Liver (tissue), 6 donors: Measurements from ENCODE around the gene USP49. TPM values are rescaled to one million over a fixed set of nuclear protein-coding genes. Genes with fewer than 3 reads are reported as not detected.

Experiments used
- REST ChIP-seq: IDR thresholded peaks from 2 replicates; pipeline ENCODE4 v1.6.1; 2016; ENCODE audit warnings: antibody characterized with exemption, mild to moderate bottlenecking
- polyA plus RNA-seq, 2 donors: library from polyadenylated mRNA; stranded (reverse) in 1 of 2; unstranded in 1 of 2; fragments of 200-250 nt in 1 of 2; fragments of >200 nt in 1 of 2; fragmentation: Nextera tagmentation in 1 of 2; extraction: Ambion mirVana in 1 of 2; gene quantifications; one replicate each; pipeline versions ENCODE4 v1.2.1 to v1.2.3, GENCODE V29; 2013 to 2015
- small RNA-seq: library from RNA; depleted of rRNA; stranded (forward); fragments of <200 nt; gene quantifications from one replicate; pipeline ENCODE3, GENCODE V24; 2014
- total RNA-seq, 2 donors: library from RNA; depleted of rRNA; stranded (reverse); fragments of >200 nt; gene quantifications; one replicate each; pipeline ENCODE4 v1.2.3, GENCODE V29; 2014
- donor health status: healthy.
- donor health status: healthy.
- donor health status: healthy.

Gene USP49
- total and polyA plus RNA-seq, 4 donors = 0.33 to 3.4 (median 1.1) TPM

- no peak for TF ChIP-seq REST
Observed at GRCh38 chr6:41740366-41741162, 154.6 kb downstream of the USP49 start (continued).

Small RNA genes lying within 50 kb of the gene (small RNA-seq; reads per million reads assigned to genes)
- gene AL365205.2 (not detected), gene AL365205.3 (not detected), gene RF00019 (not detected), gene RF00393 (not detected)

Other genes with a start within 250 kb of the USP49 start
- 1 to 10 TPM; 1.1 to 6.2 TPM for gene TFEB, start 159.8 kb downstream of the USP49 start, total RNA-seq
- gene TFEB, start 159.8 kb downstream of the USP49 start, polyA plus RNA-seq = 1 to 10 TPM; 3.0 to 4.6 TPM
- not detected for gene PGC, start 148.0 kb downstream of the USP49 start, total RNA-seq
- under 1 TPM; 0.05 to 0.18 TPM for gene PGC, start 148.0 kb downstream of the USP49 start, polyA plus RNA-seq
- gene FRS3, start 115.5 kb downstream of the USP49 start, total RNA-seq = 1 to 10 TPM in 1 of 2 donors, under 1 TPM in 1; 0.42 to 1.3 TPM
- gene FRS3, start 115.5 kb downstream of the USP49 start, polyA plus RNA-seq = 1 to 10 TPM; 1.4 to 1.6 TPM
- 1 to 10 TPM in 1 of 2 donors, under 1 TPM in 1; 0.37 to 1.4 TPM for gene PRICKLE4, start 114.6 kb downstream of the USP49 start, total RNA-seq
- gene PRICKLE4, start 114.6 kb downstream of the USP49 start, polyA plus RNA-seq = under 1 TPM in 1 of 2 donors, not detected in 1; 0.98 TPM
- 10 to 100 TPM; 48.2 to 50.1 TPM for gene TOMM6, start 107.7 kb downstream of the USP49 start, total RNA-seq
- gene TOMM6, start 107.7 kb downstream of the USP49 start, polyA plus RNA-seq = 100 to 1,000 TPM; 122 to 123 TPM
- gene MED20, start 25.8 kb upstream of the USP49 start, total RNA-seq = 10 to 100 TPM; 10.5 to 11.9 TPM
- 1 to 10 TPM; 3.5 to 6.6 TPM for gene MED20, start 25.8 kb upstream of the USP49 start, polyA plus RNA-seq
- 10 to 100 TPM in 1 of 2 donors, 1 to 10 TPM in 1; 7.6 to 11.6 TPM for gene BYSL, start 26.1 kb upstream of the USP49 start, total RNA-seq
- 1 to 10 TPM; 5.4 to 9.6 TPM for gene BYSL, start 26.1 kb upstream of the USP49 start, polyA plus RNA-seq
- 10 to 100 TPM; 24.8 to 54.3 TPM for gene CCND3, start 46.4 kb upstream of the USP49 start, total RNA-seq
- 10 to 100 TPM; 11.6 to 21.7 TPM for gene CCND3, start 46.4 kb upstream of the USP49 start, polyA plus RNA-seq
- gene TAF8, start 155.1 kb upstream of the USP49 start, total RNA-seq = 10 to 100 TPM in 1 of 2 donors, 1 to 10 TPM in 1; 9.0 to 11.3 TPM
- 1 to 10 TPM; 3.9 to 5.9 TPM for gene TAF8, start 155.1 kb upstream of the USP49 start, polyA plus RNA-seq
- gene C6orf132, start 247.2 kb upstream of the USP49 start, total RNA-seq = under 1 TPM in 1 of 2 donors, not detected in 1; 0.25 TPM
- under 1 TPM; 0.07 to 0.24 TPM for gene C6orf132, start 247.2 kb upstream of the USP49 start, polyA plus RNA-seq